HEK293T (cell line): ENCODE results near the gene SMYD4.
"Not testable (repeated sequence)": the region's sequence is repeated elsewhere in the genome, so short reads cannot be mapped to it uniquely, and the experiment has no call there.

Experiments used
- CTCF ChIA-PET: fragments of 350-600 bp; formaldehyde crosslinking; extraction: SDS; loops from one replicate; lab custom pipeline; 2021; ENCODE audit warnings: antibody characterized with exemption, inconsistent platforms; lab: Yijun Ruan, JAX
- POLR2A ChIA-PET: fragments of 350-600 bp; formaldehyde crosslinking; extraction: SDS; loops from one replicate; lab custom pipeline; 2020; ENCODE audit warnings: antibody characterized with exemption, inconsistent platforms; lab: Yijun Ruan, JAX
- DNase-seq: peaks from one replicate; pipeline ENCODE4 v3.0.0; 2012; ENCODE audit warnings: mixed read lengths; ENCODE audit errors: extremely low spot score
- ARNT ChIP-seq: fragments of 450-650 bp; IDR thresholded peaks from 2 replicates; pipeline ENCODE4 v1.6.1; 2017; ENCODE audit warnings: mild to moderate bottlenecking
- BHLHE40 ChIP-seq: fragments of 450-650 bp; IDR thresholded peaks from 2 replicates; pipeline ENCODE4 v1.6.1; 2016; ENCODE audit warnings: mild to moderate bottlenecking, moderate library complexity, borderline replicate concordance
- CTBP1 ChIP-seq: fragments of 450-650 bp; IDR thresholded peaks from 2 replicates; pipeline ENCODE4 v1.6.1; 2016; ENCODE audit warnings: borderline replicate concordance
- ELF4 ChIP-seq: fragments of 450-650 bp; IDR thresholded peaks from 2 replicates; pipeline ENCODE4 v1.6.1; 2017; ENCODE audit warnings: antibody characterized with exemption
- FOXA1 ChIP-seq: fragments of 450-650 bp; IDR thresholded peaks from 2 replicates; pipeline ENCODE4 v1.6.1; 2016; ENCODE audit warnings: mild to moderate bottlenecking
- FOXK2 ChIP-seq: fragments of 450-650 bp; IDR thresholded peaks from 2 replicates; pipeline ENCODE4 v1.6.1; 2016; ENCODE audit warnings: mild to moderate bottlenecking
- FOXM1 ChIP-seq: fragments of 450-650 bp; IDR thresholded peaks from 2 replicates; pipeline ENCODE4 v1.6.1; 2017; ENCODE audit warnings: mild to moderate bottlenecking, borderline replicate concordance
- HDGF ChIP-seq: fragments of 450-650 bp; IDR thresholded peaks from 2 replicates; pipeline ENCODE4 v1.6.1; 2017; ENCODE audit warnings: antibody characterized with exemption, borderline replicate concordance
- L3MBTL2 ChIP-seq: fragments of 450-650 bp; conservative IDR thresholded peaks from 2 replicates; pipeline ENCODE4 v1.6.1; 2016; ENCODE audit warnings: mild to moderate bottlenecking
- LEF1 ChIP-seq: fragments of 450-650 bp; IDR thresholded peaks from 2 replicates; pipeline ENCODE4 v1.6.1; 2017; ENCODE audit warnings: mild to moderate bottlenecking, borderline replicate concordance
- NFRKB ChIP-seq: fragments of 450-650 bp; IDR thresholded peaks from 2 replicates; pipeline ENCODE4 v1.6.1; 2016; ENCODE audit warnings: mild to moderate bottlenecking, moderate library complexity
- SP1 ChIP-seq: fragments of 450-650 bp; IDR thresholded peaks from 2 replicates; pipeline ENCODE4 v1.6.1; 2017
- SUZ12 ChIP-seq: fragments of 450-650 bp; IDR thresholded peaks from 2 replicates; pipeline ENCODE4 v1.6.1; 2016; ENCODE audit warnings: mild to moderate bottlenecking
- TARDBP ChIP-seq: fragments of 450-650 bp; IDR thresholded peaks from 2 replicates; pipeline ENCODE4 v1.6.1; 2016
- ZNF384 ChIP-seq: fragments of 450-650 bp; IDR thresholded peaks from 2 replicates; pipeline ENCODE4 v1.6.1; 2016
- TF ChIP-seq, protein P1 (sequence below): fragments of 450-650 bp; IDR thresholded peaks from 2 replicates; pipeline ENCODE4 v1.6.1; 2016

SMYD4 gene

GRCh38 chr17:1865252-1866037 is 35.7 kb upstream of the SMYD4 start:
- POLR2A ChIA-PET: interaction anchor here (1.2 kb wide), 1 partner anchor 36 kb away, joined by 5 read pairs; the partner anchor contains the start of genes RPA1 and SMYD4
- peak; percentile 65 for DNase-seq
- TF ChIP-seq, protein P1, sequence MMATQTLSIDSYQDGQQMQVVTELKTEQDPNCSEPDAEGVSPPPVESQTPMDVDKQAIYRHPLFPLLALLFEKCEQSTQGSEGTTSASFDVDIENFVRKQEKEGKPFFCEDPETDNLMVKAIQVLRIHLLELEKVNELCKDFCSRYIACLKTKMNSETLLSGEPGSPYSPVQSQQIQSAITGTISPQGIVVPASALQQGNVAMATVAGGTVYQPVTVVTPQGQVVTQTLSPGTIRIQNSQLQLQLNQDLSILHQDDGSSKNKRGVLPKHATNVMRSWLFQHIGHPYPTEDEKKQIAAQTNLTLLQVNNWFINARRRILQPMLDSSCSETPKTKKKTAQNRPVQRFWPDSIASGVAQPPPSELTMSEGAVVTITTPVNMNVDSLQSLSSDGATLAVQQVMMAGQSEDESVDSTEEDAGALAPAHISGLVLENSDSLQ: no peak
- TF ChIP-seq TARDBP (no peak), SP1 (no peak), FOXK2 (no peak), FOXM1 (no peak), ELF4 (no peak), HDGF (no peak)
- CTCF ChIA-PET: interaction anchor here (0.5 to 1.1 kb wide), 7 partner anchors 10 to 144 kb away, joined by 3 to 6 read pairs (median 4); no protein-coding TSS in a partner anchor

GRCh38 chr17:1861391-1862010 is 31.8 kb upstream of the SMYD4 start:
- ChIA-PET CTCF (no interaction called here), POLR2A (no interaction called here)
- no peak for DNase-seq
- TF ChIP-seq, protein P1: no peak
- no peak for TF ChIP-seq BHLHE40
- TF ChIP-seq LEF1: no peak

- POLR2A ChIA-PET: no interaction called here
- CTCF ChIA-PET: no interaction called here
- TF ChIP-seq FOXK2 (no peak), BHLHE40 (no peak), LEF1 (no peak), CTBP1 (no peak), SP1 (no peak), FOXM1 (no peak), SUZ12 (no peak), TARDBP (no peak), HDGF (no peak), FOXA1 (no peak), ELF4 (no peak)
- DNase-seq: no peak
Observed at GRCh38 chr17:1860978-1861377, 31.3 kb upstream of the SMYD4 start.

- POLR2A ChIA-PET: not testable (repeated sequence)
Observed at GRCh38 chr17:1856462-1856861, 26.8 kb upstream of the SMYD4 start.

GRCh38 chr17:1853698-1854097 is 24.0 kb upstream of the SMYD4 start:
- CTCF ChIA-PET: no interaction called here
- no peak for DNase-seq
- POLR2A ChIA-PET: interaction anchor here (1.4 kb wide), 1 partner anchor 9 kb away, joined by 3 read pairs; no protein-coding TSS in a partner anchor
- no peak for TF ChIP-seq SUZ12
- no peak for TF ChIP-seq CTBP1
- no peak for TF ChIP-seq ZNF384
- TF ChIP-seq FOXM1: no peak
- TF ChIP-seq HDGF: no peak
- no peak for TF ChIP-seq ARNT
- TF ChIP-seq FOXK2: no peak
- TF ChIP-seq, protein P1: no peak
- TF ChIP-seq L3MBTL2: no peak

More at GRCh38 chr17:1856462-1856861, 26.8 kb upstream of the SMYD4 start:
- CTCF ChIA-PET: interaction anchor here (0.6 kb wide), 1 partner anchor 496 kb away, joined by 4 read pairs; no protein-coding TSS in a partner anchor
- not testable (repeated sequence) for DNase-seq

DNA sequence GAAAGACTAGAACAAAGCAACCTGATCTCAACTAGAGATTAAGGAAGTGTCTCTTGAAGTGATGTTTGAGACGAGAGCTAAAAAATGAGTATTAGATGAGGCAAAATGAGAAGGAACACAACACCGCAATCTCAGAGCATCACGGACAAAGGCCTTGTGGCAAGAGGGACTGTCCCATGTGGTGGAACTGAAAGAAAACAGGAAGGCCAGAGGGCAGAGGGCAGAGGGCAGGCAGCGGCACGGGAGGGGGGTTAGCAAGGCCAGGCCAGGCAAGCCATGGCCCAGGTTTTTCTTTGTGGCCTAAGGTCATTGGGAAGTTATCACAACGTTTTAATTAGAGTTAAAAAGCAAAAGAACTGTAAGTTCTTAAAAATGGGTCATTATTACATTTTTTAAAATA is 22.6 kb upstream of the SMYD4 start:
- ChIA-PET CTCF (no interaction called here), POLR2A (interaction anchor here (1.4 kb wide), 1 partner anchor 10 kb away, joined by 3 read pairs; no protein-coding TSS in a partner anchor)
- DNase-seq: no peak
- TF ChIP-seq ELF4 (no peak), FOXA1 (no peak), ZNF384 (no peak), NFRKB (no peak), CTBP1 (no peak), SP1 (no peak), FOXM1 (no peak), SUZ12 (no peak), FOXK2 (no peak), LEF1 (no peak), BHLHE40 (no peak), TARDBP (no peak), ARNT (no peak), L3MBTL2 (no peak)
- TF ChIP-seq, protein P1: no peak
